ENCODE results near the gene NFE2L1. TPM values are rescaled to one million over a fixed set of nuclear protein-coding genes. Genes with fewer than 3 reads are reported as not detected.

NFE2L1 gene
- total and polyA plus RNA-seq, 2 experiments from 2014 or later: 28.0 to 66.4 TPM

DNA sequence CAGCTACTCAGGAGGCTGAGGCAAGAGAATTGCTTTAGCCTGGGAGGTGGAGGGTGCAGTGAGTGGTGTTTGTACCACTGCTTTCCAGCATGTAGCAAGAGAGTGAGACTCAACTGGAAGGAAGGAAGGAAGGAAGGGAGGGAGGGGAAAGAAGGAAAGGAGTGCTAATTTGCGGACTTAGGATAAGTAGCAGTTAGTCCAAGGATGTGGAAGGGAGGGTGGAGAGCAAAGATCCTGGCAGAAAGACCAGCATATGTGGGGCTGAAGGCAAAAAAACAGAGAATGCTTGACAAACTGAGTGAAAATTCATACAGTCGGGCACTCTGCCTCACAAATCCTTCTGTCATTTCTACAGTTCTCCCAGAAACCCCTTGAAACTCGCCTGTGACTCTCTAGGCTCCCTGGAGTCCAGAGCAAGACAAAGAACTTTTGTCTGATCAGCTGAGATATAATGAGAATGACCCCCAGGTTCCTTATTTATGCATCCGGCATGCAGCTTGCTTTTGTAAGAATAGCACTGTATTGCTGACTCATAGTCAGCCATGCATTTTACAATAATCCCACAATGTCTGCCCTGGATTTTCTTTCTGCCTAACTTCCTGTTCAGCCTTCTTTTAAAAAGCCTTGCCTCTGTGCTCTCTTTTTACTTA is 45.8 kb upstream of the NFE2L1 start:
- H3K4me1 ChIP-seq (ENCODE audit: insufficient read depth): peaks cover 45% of the 10 kb centered on the region
- no peaks in the 10 kb centered on the region for H3K27me3 ChIP-seq (replicated peaks; ENCODE audit: insufficient read depth)
- H4K20me1 ChIP-seq (ENCODE audit: insufficient read depth): no peaks in the 10 kb centered on the region
- H3K9ac ChIP-seq: peak overlapping the region; percentile 77
- peak overlapping the region; percentile 97 for H2AFZ ChIP-seq
- no peaks in the 10 kb centered on the region for H3K79me2 ChIP-seq (ENCODE audit: insufficient read depth)
- peaks cover 19% of the 10 kb centered on the region for H3F3A ChIP-seq (ENCODE audit: insufficient read depth)
- H3K9me2 ChIP-seq (ENCODE audit: insufficient read depth): no peaks in the 10 kb centered on the region
- H3K9me3 ChIP-seq (ENCODE audit: low read depth): no peaks in the 10 kb centered on the region
- H3K27ac ChIP-seq: peak overlapping the region; percentile 96
- H3K4me2 ChIP-seq (ENCODE audit: unreplicated experiment): peak overlapping the region; percentile 43
- TF ChIP-seq EZH2phosphoT487 (IDR thresholded peaks at IDR 0.05; ENCODE audit: insufficient read depth, low read depth): no peak
- TF ChIP-seq EZH2 (IDR thresholded peaks at IDR 0.05; ENCODE audit: insufficient read depth, poor library complexity, severe bottlenecking): no peak
- no peaks in the 10 kb centered on the region for H3K36me3 ChIP-seq (ENCODE audit: low read depth)
- WGBS, 2 experiments (ENCODE audit: low coverage in 1 of 2, low lambda C conversion rate in 2 of 2, missing lambda C conversion rate in 2 of 2): 6 to 7% methylated on average over 4 of the region's 4 CpGs
- peak overlapping the region; percentile 9; the same call in 1 of the 2 replicates for H3K4me3 ChIP-seq
- peak; percentile 86 for DNase-seq
- in situ Hi-C loops (cut with MboI): no loop called here

DNA sequence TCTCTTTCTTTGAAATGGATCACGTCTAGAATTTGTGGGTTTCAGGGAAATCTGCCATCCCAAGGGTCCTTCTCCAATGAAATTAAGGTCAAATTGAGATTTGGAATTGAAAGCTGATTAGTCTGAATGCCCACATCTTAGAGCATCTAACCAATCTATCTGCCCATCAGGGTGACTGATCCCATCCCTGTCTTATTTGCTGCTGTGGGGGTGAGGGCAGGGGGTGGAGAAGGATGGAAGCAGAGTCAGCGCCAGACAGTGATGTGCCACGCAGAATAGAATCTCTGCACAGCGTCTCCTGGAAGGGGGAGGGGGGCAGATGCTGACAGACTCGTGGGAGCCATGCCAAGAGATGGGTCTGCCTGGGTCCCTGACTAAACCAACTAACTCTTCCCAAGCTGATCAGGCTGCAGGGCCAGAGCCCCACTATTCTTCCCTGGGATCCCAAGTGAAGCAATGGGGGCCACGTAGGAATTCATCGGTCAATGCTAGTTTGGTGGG is 45.2 kb upstream of the NFE2L1 start:
- in situ Hi-C loops (cut with MboI): no loop called here
- Histone ChIP-seq H3K36me3 (ENCODE audit: low read depth) (no peaks in the 10 kb centered on the region), H3K9ac (peak overlapping the region; percentile 77), H3K9me2 (ENCODE audit: insufficient read depth) (no peaks in the 10 kb centered on the region), H3K27ac (peak overlapping the region; percentile 96), H3K9me3 (ENCODE audit: low read depth) (no peaks in the 10 kb centered on the region), H4K20me1 (ENCODE audit: insufficient read depth) (no peaks in the 10 kb centered on the region), H3K27me3 (replicated peaks; ENCODE audit: insufficient read depth) (no peaks in the 10 kb centered on the region), H3K4me2 (ENCODE audit: unreplicated experiment) (peak overlapping the region; percentile 43), H3K4me3 (no peak overlapping the region; the same call in 1 of the 2 replicates), H3F3A (ENCODE audit: insufficient read depth) (peaks cover 19% of the 10 kb centered on the region), H2AFZ (peak overlapping the region; percentile 97), H3K4me1 (ENCODE audit: insufficient read depth) (peaks cover 45% of the 10 kb centered on the region), H3K79me2 (ENCODE audit: insufficient read depth) (no peaks in the 10 kb centered on the region)
- WGBS, 2 experiments (ENCODE audit: low coverage in 1 of 2, low lambda C conversion rate in 2 of 2, missing lambda C conversion rate in 2 of 2): 31 to 33% methylated on average over 7 of the region's 7 CpGs
- no peak for TF ChIP-seq EZH2phosphoT487 (IDR thresholded peaks at IDR 0.05; ENCODE audit: insufficient read depth, low read depth)
- TF ChIP-seq EZH2 (IDR thresholded peaks at IDR 0.05; ENCODE audit: insufficient read depth, poor library complexity, severe bottlenecking): no peak
- peak; percentile 45 for DNase-seq

DNA sequence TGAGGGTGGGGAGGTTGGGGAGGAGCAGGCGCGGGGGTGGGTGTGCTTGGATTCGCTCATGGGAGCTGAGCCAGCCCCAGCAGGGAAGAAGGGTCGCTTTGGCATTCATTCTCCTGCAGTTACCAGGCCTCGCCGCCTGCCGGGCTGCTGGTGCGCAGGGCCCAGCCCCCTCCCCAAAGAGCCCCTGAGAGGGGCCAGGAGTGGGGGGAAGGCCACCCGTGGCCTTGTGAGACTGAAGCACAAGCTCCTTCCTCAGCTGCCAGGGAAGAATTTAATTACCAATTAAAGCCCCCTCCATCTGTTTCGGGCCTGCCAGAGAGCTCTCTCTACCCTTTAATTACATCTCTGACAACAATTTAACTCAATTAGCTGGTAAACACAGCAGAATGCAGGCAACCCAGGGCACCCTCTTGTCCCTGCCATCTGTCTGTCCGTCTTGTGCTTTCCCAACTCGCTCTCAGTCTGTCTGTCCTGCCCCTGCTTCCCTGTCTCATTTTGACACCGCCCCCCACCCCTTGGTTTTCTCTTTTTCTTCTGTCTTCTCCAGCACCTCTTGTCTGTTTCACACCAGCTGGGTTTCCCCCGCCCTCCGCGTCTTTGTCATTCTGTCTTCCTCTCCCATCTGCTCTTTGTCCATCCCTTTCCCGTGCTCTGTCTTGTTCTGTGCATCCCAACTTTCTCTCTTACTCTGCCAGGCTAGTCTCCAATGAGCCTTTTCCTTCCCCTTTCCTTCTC is 44.6 kb upstream of the NFE2L1 start:
- Histone ChIP-seq H3K4me1 (ENCODE audit: insufficient read depth) (peaks cover 45% of the 10 kb centered on the region), H3K27ac (peak overlapping the region; percentile 96), H3K9me2 (ENCODE audit: insufficient read depth) (no peaks in the 10 kb centered on the region), H4K20me1 (ENCODE audit: insufficient read depth) (no peaks in the 10 kb centered on the region), H3K79me2 (ENCODE audit: insufficient read depth) (no peaks in the 10 kb centered on the region), H3K36me3 (ENCODE audit: low read depth) (no peaks in the 10 kb centered on the region), H2AFZ (peak overlapping the region; percentile 97), H3F3A (ENCODE audit: insufficient read depth) (peaks cover 19% of the 10 kb centered on the region), H3K4me3 (no peak overlapping the region), H3K4me2 (ENCODE audit: unreplicated experiment) (no peak overlapping the region), H3K27me3 (replicated peaks; ENCODE audit: insufficient read depth) (no peaks in the 10 kb centered on the region), H3K9me3 (ENCODE audit: low read depth) (no peaks in the 10 kb centered on the region), H3K9ac (no peak overlapping the region)
- WGBS, 2 experiments (ENCODE audit: low coverage in 1 of 2, low lambda C conversion rate in 2 of 2, missing lambda C conversion rate in 2 of 2): 78 to 87% methylated on average over 11 to 17 of the region's 17 CpGs
- TF ChIP-seq EZH2 (IDR thresholded peaks at IDR 0.05; ENCODE audit: insufficient read depth, poor library complexity, severe bottlenecking) (no peak), EZH2phosphoT487 (IDR thresholded peaks at IDR 0.05; ENCODE audit: insufficient read depth, low read depth) (no peak)
- DNase-seq: no peak
- in situ Hi-C loops (cut with MboI): no loop called here

DNA sequence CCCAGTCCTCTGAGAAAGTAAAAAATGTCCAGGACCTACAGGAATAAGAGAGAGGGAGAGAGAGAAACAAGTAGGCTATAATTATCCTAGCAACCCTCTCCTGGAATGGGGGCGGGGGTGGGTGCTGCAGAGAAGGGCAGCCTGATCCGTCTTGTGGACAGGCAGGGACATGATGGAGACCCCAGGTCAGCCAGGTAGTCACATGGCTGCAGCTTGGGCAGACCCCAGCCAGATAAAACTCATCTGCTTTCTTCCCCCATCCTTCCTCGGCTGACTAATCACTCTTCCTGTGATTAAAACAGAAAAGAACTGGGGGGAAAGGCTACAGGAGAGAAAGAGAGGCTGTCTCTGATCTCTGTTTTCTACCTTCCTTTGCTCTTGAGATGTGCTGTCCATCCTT is 43.2 kb upstream of the NFE2L1 start:
- Histone ChIP-seq H3K4me3 (no peak overlapping the region), H3K79me2 (ENCODE audit: insufficient read depth) (no peaks in the 10 kb centered on the region), H3K4me2 (ENCODE audit: unreplicated experiment) (peak overlapping the region; percentile 1), H3K9ac (no peak overlapping the region), H3K9me3 (ENCODE audit: low read depth) (no peaks in the 10 kb centered on the region), H3K27me3 (replicated peaks; ENCODE audit: insufficient read depth) (no peaks in the 10 kb centered on the region), H3K4me1 (ENCODE audit: insufficient read depth) (peaks cover 37% of the 10 kb centered on the region), H2AFZ (peak overlapping the region; percentile 97), H3K27ac (0 out of 2 replicates have a peak overlapping the region, but pooled peaks have one; percentile 5), H3K36me3 (ENCODE audit: low read depth) (no peaks in the 10 kb centered on the region), H3F3A (ENCODE audit: insufficient read depth) (peaks cover 19% of the 10 kb centered on the region), H4K20me1 (ENCODE audit: insufficient read depth) (no peaks in the 10 kb centered on the region), H3K9me2 (ENCODE audit: insufficient read depth) (no peaks in the 10 kb centered on the region)
- 47 to 70% methylated on average over 3 of the region's 3 CpGs for WGBS, 2 experiments (ENCODE audit: low coverage in 1 of 2, low lambda C conversion rate in 2 of 2, missing lambda C conversion rate in 2 of 2)
- DNase-seq: peak; percentile 22
- no peak for TF ChIP-seq EZH2phosphoT487 (IDR thresholded peaks at IDR 0.05; ENCODE audit: insufficient read depth, low read depth)
- no peak for TF ChIP-seq EZH2 (IDR thresholded peaks at IDR 0.05; ENCODE audit: insufficient read depth, poor library complexity, severe bottlenecking)
- in situ Hi-C loops (cut with MboI): no loop called here
